Bronchial epithelial cell (primary cell): ENCODE measurements around the gene TTYH2. TPM values are rescaled to one million over a fixed set of nuclear protein-coding genes. Genes with fewer than 3 reads are reported as not detected.
A peak's percentile ranks its signal among the peaks of the same experiment; 100 is the strongest.

ENCODE experiments used
- DNase-seq: peaks from one replicate; pipeline ENCODE4 v3.0.0-alpha.2; 2010; ENCODE audit warnings: low read depth
- FAIRE-seq: peaks from 2 replicates; lab custom pipeline; 2011; peaks lifted over from hg19 to GRCh38; lab: Jason Lieb, UNC
- H3K27me3 ChIP-seq: 2 replicates; pipeline ENCODE4 v1.5.1; 2011; ENCODE audit warnings: low read length; ENCODE audit not compliant: control insufficient read depth, insufficient read depth
- H3K36me3 ChIP-seq: 2 replicates; pipeline ENCODE4 v1.5.1; 2011; ENCODE audit warnings: low read length; ENCODE audit not compliant: control insufficient read depth, insufficient read depth
- H3K4me3 ChIP-seq: 2 replicates; pipeline ENCODE4 v1.5.1; 2011; ENCODE audit warnings: mild to moderate bottlenecking, low read depth, low read length, control low read depth
- total RNA-seq: library from RNA; depleted of rRNA; stranded (reverse); fragments of >200 nt; gene quantifications from 2 replicates; pipeline ENCODE4 v1.2.1, GENCODE V29; 2014
- TF ChIP-seq, protein P1 (sequence below): IDR thresholded peaks from 2 replicates; pipeline ENCODE4 v1.5.1; 2011; ENCODE audit warnings: mild to moderate bottlenecking, moderate library complexity, low read length, control low read depth, inconsistent platforms; ENCODE audit not compliant: insufficient read depth, severe bottlenecking

The TTYH2 gene
- total RNA-seq, 1 donor from 2014 or later: 2.4 TPM

GRCh38 chr17:74222399-74222798, 9.0 kb downstream of the TTYH2 start:
- no peak for FAIRE-seq
- Histone ChIP-seq H3K36me3 (no peaks in the 10 kb centered on the region), H3K27me3 (no peaks in the 10 kb centered on the region), H3K4me3 (no peak overlapping the region)
- TF ChIP-seq, protein P1, sequence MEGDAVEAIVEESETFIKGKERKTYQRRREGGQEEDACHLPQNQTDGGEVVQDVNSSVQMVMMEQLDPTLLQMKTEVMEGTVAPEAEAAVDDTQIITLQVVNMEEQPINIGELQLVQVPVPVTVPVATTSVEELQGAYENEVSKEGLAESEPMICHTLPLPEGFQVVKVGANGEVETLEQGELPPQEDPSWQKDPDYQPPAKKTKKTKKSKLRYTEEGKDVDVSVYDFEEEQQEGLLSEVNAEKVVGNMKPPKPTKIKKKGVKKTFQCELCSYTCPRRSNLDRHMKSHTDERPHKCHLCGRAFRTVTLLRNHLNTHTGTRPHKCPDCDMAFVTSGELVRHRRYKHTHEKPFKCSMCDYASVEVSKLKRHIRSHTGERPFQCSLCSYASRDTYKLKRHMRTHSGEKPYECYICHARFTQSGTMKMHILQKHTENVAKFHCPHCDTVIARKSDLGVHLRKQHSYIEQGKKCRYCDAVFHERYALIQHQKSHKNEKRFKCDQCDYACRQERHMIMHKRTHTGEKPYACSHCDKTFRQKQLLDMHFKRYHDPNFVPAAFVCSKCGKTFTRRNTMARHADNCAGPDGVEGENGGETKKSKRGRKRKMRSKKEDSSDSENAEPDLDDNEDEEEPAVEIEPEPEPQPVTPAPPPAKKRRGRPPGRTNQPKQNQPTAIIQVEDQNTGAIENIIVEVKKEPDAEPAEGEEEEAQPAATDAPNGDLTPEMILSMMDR: no peak
- no peak for DNase-seq

- Histone ChIP-seq H3K4me3 (no peak overlapping the region), H3K27me3 (no peaks in the 10 kb centered on the region), H3K36me3 (no peaks in the 10 kb centered on the region)
- DNase-seq: no peak
- TF ChIP-seq, protein P1: no peak
- no peak for FAIRE-seq
These were observed 10.5 kb downstream of the TTYH2 start for GRCh38 chr17:74223901-74224300.

DNA sequence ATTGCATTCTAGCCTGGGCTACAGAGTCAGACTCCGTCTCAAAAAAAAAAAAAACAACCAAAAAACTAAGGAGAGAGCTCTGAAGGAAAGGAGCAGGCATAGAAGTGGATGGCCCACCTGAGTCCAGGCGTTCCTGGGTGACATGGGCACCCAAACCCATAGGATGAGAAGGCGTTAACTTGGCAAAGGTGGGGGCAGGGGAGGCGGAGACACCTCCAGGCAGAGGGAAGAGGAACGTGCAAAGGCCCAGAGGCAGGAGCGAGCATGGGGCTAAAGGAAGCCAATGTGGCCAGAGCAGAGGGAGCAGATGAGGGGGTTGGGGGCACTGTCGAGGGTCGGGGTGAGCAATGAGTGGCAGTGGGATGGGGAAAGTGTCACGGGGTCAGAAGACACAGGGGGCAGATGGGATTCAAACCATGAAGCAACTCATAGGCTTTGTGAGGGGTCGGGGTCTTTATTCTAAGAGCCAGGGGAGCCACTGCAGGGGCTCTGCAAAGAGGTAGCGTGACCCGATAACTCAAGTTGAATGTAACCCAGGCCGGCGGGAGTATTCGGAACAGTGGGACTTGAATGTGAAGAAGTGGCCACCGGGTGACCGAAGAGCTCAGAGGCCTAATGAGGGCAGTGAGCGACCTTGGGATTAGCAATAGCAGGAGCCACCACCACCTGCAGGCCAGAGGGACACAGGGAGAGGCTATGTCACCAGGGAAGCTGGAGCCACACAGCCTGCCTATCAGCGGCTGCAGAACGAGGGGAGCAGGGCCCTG, 11.8 kb downstream of the TTYH2 start:
- TF ChIP-seq, protein P1: no peak
- H3K27me3 ChIP-seq: no peaks in the 10 kb centered on the region
- no peaks in the 10 kb centered on the region for H3K36me3 ChIP-seq
- no peak overlapping the region for H3K4me3 ChIP-seq
- DNase-seq: no peak
- peak; percentile 91 for FAIRE-seq

DNA sequence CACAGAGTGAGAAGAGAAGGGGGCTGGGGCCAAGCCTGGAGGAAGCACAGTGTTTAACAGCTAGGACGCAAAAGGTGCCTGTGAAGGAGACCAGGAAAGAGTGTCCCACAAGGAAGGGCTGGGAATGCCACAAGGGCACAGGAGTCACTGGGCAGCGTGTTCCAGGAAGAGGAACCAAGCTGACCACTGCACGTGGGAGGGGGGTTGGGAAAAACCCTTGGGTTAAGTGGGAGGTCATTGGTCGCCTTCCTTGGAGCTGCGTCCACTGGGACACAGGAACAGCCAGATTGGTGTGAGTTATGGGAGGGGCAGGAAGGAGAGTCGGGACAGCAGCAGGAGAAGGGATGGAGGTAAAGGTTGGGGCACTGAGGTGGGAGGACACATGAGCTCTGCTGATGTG, 12.9 kb downstream of the TTYH2 start:
- H3K27me3 ChIP-seq: no peaks in the 10 kb centered on the region
- no peaks in the 10 kb centered on the region for H3K36me3 ChIP-seq
- TF ChIP-seq, protein P1: no peak
- no peak for DNase-seq
- H3K4me3 ChIP-seq: no peak overlapping the region
- FAIRE-seq: no peak

- TF ChIP-seq, protein P1: no peak
- Histone ChIP-seq H3K4me3 (no peak overlapping the region), H3K27me3 (no peaks in the 10 kb centered on the region), H3K36me3 (no peaks in the 10 kb centered on the region)
- DNase-seq (no peak), FAIRE-seq (no peak)
These were observed 14.1 kb downstream of the TTYH2 start for GRCh38 chr17:74227271-74228080.
